ENCODE measurements around the gene HOXB5. TPM values are rescaled to one million over a fixed set of nuclear protein-coding genes. Genes with fewer than 3 reads are reported as not detected.

HOXB5 gene
- total RNA-seq, 2 donors from 2014 or later, result 11.0 to 22.7 TPM

GRCh38 chr17:48546924-48547807, 46.4 kb downstream of the HOXB5 start:
- peak; percentile 61 for DNase-seq
- TF ChIP-seq, protein P1, sequence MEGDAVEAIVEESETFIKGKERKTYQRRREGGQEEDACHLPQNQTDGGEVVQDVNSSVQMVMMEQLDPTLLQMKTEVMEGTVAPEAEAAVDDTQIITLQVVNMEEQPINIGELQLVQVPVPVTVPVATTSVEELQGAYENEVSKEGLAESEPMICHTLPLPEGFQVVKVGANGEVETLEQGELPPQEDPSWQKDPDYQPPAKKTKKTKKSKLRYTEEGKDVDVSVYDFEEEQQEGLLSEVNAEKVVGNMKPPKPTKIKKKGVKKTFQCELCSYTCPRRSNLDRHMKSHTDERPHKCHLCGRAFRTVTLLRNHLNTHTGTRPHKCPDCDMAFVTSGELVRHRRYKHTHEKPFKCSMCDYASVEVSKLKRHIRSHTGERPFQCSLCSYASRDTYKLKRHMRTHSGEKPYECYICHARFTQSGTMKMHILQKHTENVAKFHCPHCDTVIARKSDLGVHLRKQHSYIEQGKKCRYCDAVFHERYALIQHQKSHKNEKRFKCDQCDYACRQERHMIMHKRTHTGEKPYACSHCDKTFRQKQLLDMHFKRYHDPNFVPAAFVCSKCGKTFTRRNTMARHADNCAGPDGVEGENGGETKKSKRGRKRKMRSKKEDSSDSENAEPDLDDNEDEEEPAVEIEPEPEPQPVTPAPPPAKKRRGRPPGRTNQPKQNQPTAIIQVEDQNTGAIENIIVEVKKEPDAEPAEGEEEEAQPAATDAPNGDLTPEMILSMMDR (IDR thresholded peaks at IDR 0.05), result no peak
- Histone ChIP-seq H3K36me3 (no peaks in the 10 kb centered on the region), H3K27ac (peak overlapping the region; percentile 87), H3K9me3 (no peaks in the 10 kb centered on the region), H3K4me3 (peak overlapping the region; percentile 9), H3K27me3 (no peaks in the 10 kb centered on the region), H3K9ac (ENCODE audit: low read depth in 2 of 2, low read length in 2 of 2) (peak overlapping the region; percentile 15 to 52), H3K4me1 (peaks cover 7% of the 10 kb centered on the region)
- intact Hi-C loops (cut with DNase I), result no loop called here

DNA sequence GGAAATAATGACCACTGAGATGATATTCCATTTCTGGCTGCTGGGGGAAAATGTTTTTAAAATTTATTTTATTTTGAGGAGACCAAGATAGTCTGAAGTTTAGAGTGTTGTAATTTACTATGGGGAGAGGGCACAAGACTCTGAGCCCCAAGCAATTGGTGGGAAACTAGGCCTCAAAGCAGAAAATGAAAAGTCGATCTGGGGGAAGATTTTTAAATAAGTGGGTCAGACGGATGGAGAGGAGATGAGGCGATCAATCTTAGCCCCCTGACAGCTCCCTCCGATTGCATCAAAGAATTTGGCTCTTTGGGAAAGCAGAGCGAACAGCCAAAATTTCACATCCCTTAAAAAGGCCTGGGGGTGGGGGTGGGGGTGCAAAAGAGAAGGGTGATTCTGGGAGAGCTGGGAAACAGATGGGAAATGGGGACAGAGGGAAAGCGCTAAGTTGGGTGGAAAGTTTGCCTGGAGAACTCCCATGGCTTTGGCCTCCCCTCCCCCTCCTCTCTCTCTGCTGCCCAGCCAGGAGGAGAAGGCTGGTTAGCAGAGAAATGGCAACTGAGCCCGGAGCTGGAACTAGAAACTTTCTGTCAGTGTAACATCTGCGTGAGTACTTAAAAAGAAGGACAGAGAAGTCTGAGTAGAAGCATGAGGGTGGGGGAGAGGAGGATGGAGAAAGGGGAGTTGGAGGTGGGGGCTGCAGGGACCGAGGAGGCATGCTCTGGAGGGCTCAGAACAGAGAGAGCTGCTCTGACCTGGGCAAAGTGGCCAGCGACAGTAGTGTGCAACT, 47.2 kb downstream of the HOXB5 start:
- TF ChIP-seq, protein P1 (IDR thresholded peaks at IDR 0.05), result no peak
- DNase-seq, result no peak
- H3K9me3 ChIP-seq, result no peaks in the 10 kb centered on the region
- H3K27ac ChIP-seq, result peak overlapping the region; percentile 87
- H3K36me3 ChIP-seq, result no peaks in the 10 kb centered on the region
- H3K27me3 ChIP-seq, result no peaks in the 10 kb centered on the region
- H3K9ac ChIP-seq (ENCODE audit: low read depth in 2 of 2, low read length in 2 of 2), result peak overlapping the region; percentile 8 to 52
- H3K4me1 ChIP-seq, result peaks cover 7% of the 10 kb centered on the region
- intact Hi-C loops (cut with DNase I), result no loop called here
- H3K4me3 ChIP-seq, result no peak overlapping the region

- peak overlapping the region; percentile 87 for H3K27ac ChIP-seq
- no peaks in the 10 kb centered on the region for H3K27me3 ChIP-seq
- intact Hi-C loops (cut with DNase I), result no loop called here
- no peaks in the 10 kb centered on the region for H3K36me3 ChIP-seq
- no peak for DNase-seq
- TF ChIP-seq, protein P1 (IDR thresholded peaks at IDR 0.05), result no peak
- peak overlapping the region in 1 of 2 donors; percentile 59 for H3K9ac ChIP-seq (ENCODE audit: low read depth in 2 of 2, low read length in 2 of 2)
- peaks cover 7% of the 10 kb centered on the region for H3K4me1 ChIP-seq
- no peak overlapping the region for H3K4me3 ChIP-seq
- no peaks in the 10 kb centered on the region for H3K9me3 ChIP-seq
Observed at GRCh38 chr17:48545539-48545938, 48.0 kb downstream of the HOXB5 start.

GRCh38 chr17:48545022-48545375, 48.6 kb downstream of the HOXB5 start, which contains the start of gene HOXB2:
HOXB2 (minus strand) TSS chr17:48545109; CDS start chr17:48544911, 198 bp downstream.
- Histone ChIP-seq H3K27ac (peak within 1 kb of the TSS; percentile 87), H3K9me3 (no peaks in the 10 kb centered on the region), H3K4me1 (peaks cover 7% of the 10 kb centered on the region), H3K4me3 (peak within 1 kb of the TSS; percentile 62), H3K36me3 (no peaks in the 10 kb centered on the region), H3K27me3 (no peaks in the 10 kb centered on the region), H3K9ac (ENCODE audit: low read depth in 2 of 2, low read length in 2 of 2) (peak within 1 kb of the TSS; percentile 65 to 70)
- DNase-seq, result no peak
- intact Hi-C loops (cut with DNase I), result no loop called here
- TF ChIP-seq, protein P1 (IDR thresholded peaks at IDR 0.05), result no peak

DNA sequence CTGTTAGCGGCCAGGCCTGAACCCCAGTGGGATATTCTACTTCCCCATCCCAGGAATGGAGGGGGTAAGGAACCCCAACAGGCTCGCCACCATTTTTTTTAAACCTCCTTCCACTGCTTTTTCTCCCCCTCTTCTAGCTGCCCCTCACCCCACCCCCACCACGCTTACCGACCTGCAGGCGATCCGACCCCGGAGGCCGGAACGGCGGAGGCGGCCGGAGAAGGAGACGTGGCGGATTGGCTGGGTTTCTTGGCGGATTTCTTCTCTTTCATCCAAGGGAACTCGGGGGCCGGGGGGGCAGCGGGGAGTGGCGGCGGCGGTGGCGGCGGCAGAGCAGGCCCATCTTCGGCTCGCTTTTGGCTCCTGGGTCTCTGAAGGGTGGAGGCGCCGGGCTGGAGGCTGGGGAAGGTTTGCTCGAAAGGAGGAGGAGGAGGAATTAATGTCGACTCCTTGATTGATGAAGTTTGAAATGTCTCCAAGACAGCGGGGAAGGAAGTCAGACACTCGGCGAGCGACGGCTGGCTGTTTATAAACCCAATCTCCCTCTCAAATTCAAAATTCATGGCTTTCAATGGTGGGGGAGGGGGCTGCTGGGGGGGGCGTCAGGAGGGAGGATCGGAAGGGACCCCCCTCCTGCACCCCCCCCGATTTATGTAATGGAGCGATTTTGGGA, 49.1 kb downstream of the HOXB5 start:
- Histone ChIP-seq H3K4me3 (peak overlapping the region; percentile 62), H3K36me3 (no peaks in the 10 kb centered on the region), H3K27me3 (no peaks in the 10 kb centered on the region), H3K9ac (ENCODE audit: low read depth in 2 of 2, low read length in 2 of 2) (peak overlapping the region; percentile 57 to 70), H3K4me1 (peaks cover 7% of the 10 kb centered on the region), H3K27ac (peak overlapping the region; percentile 87), H3K9me3 (no peaks in the 10 kb centered on the region)
- peak; percentile 72 for DNase-seq
- intact Hi-C loops (cut with DNase I), result no loop called here
- TF ChIP-seq, protein P1 (IDR thresholded peaks at IDR 0.05), result no peak

Measured in colonic mucosa (tissue), 4 donors.